A673 (cell line): ENCODE data around the gene NDUFV2. TPM values are rescaled to one million over a fixed set of nuclear protein-coding genes. Genes with fewer than 3 reads are reported as not detected.

Experiments
- BruUV-seq: library from RNA; stranded (reverse); fragments of 400-500 nt; replicated peaks from 2 replicates; lab custom pipeline; 2021; lab: Mats Ljungman, UMichigan
- CTCF ChIA-PET: fragments of 300-600 bp; sonication (Branson Sonifier 250); formaldehyde crosslinking; loops from one replicate; lab custom pipeline; 2022; ENCODE audit warnings: antibody characterized with exemption; lab: Charles Lee
- POLR2A ChIA-PET: fragments of 300-600 bp; sonication (Branson Sonifier 250); formaldehyde crosslinking; loops from one replicate; lab custom pipeline; 2022; ENCODE audit warnings: antibody characterized with exemption; ENCODE audit not compliant: low non-redundant PET; lab: Charles Lee
- DNase-seq: peaks from one replicate; pipeline ENCODE4 v3.0.0-alpha.2; 2015; ENCODE audit warnings: low spot score
- H3K27ac ChIP-seq: fragments of 200-600 bp; sonication (generic); 2 replicates; pipeline ENCODE4 v1.5.1; 2016; ENCODE audit warnings: mixed run types, low read depth, mild to moderate bottlenecking, mixed read lengths, antibody characterized with exemption, low read length; ENCODE audit not compliant: poor library complexity, severe bottlenecking
- H3K27me3 ChIP-seq: fragments of 200-600 bp; sonication (generic); replicated peaks from 2 replicates; pipeline ENCODE4 v1.6.1; 2017; ENCODE audit warnings: mixed run types, low read depth, mild to moderate bottlenecking, mixed read lengths, antibody characterized with exemption, low read length; ENCODE audit not compliant: insufficient read depth, poor library complexity
- H3K36me3 ChIP-seq: fragments of 200-600 bp; sonication (generic); 2 replicates; pipeline ENCODE4 v1.6.1; 2016; ENCODE audit warnings: mixed run types, mild to moderate bottlenecking, mixed read lengths, antibody characterized with exemption, low read length; ENCODE audit not compliant: insufficient read depth, poor library complexity, severe bottlenecking
- H3K4me1 ChIP-seq: fragments of 200-600 bp; sonication (generic); 2 replicates; pipeline ENCODE4 v1.6.1; 2017; ENCODE audit warnings: mixed run types, mild to moderate bottlenecking, mixed read lengths, antibody characterized with exemption, low read length; ENCODE audit not compliant: insufficient read depth, poor library complexity, severe bottlenecking
- H3K4me3 ChIP-seq: fragments of 200-600 bp; sonication (generic); 2 replicates; pipeline ENCODE4 v1.5.1; 2016; ENCODE audit warnings: low read depth, mixed run types, mild to moderate bottlenecking, mixed read lengths, low read length; ENCODE audit not compliant: poor library complexity, severe bottlenecking
- H3K9me3 ChIP-seq: fragments of 200-600 bp; sonication (generic); 2 replicates; pipeline ENCODE4 v1.6.1; 2016; ENCODE audit warnings: mixed run types, low read depth, mild to moderate bottlenecking, mixed read lengths, antibody characterized with exemption, low read length; ENCODE audit not compliant: poor library complexity, severe bottlenecking
- EZH2 ChIP-seq: fragments of 200-600 bp; sonication (generic); IDR thresholded peaks from 2 replicates; pipeline ENCODE4 v1.6.1; 2017; ENCODE audit warnings: borderline replicate concordance, low read depth, mild to moderate bottlenecking, mixed read lengths, antibody characterized with exemption, low read length; ENCODE audit not compliant: poor library complexity, severe bottlenecking
- intact Hi-C: fragments of 100-400 bp; cut with micrococcal nuclease; formaldehyde crosslinking; loops from one replicate; pipeline ENCODE4 v1.10.0; 2022; ENCODE audit not compliant: unreplicated experiment
- total RNA-seq: library from RNA; stranded (reverse); gene quantifications from 2 replicates; pipeline ENCODE4 v1.2.3, GENCODE V29; 2021
- TF ChIP-seq, protein P1 (sequence below): fragments of 300-800, 200-600 bp; sonication (generic); conservative IDR thresholded peaks from 2 replicates; pipeline ENCODE4 v1.5.1; 2017; ENCODE audit warnings: low read depth, mild to moderate bottlenecking, antibody characterized with exemption, low read length, moderate library complexity, mixed read lengths

Gene NDUFV2
- total RNA-seq, 1 experiment from 2014 or later, result 161 TPM

GRCh38 chr18:9115984-9116383 is 13.5 kb downstream of the NDUFV2 start:
- ChIA-PET CTCF (no interaction called here), POLR2A (no interaction called here)
- H3K9me3 ChIP-seq, result no peaks in the 10 kb centered on the region
- BruUV-seq, result no TSS peak
- H3K27ac ChIP-seq, result no peak overlapping the region
- no peaks in the 10 kb centered on the region for H3K27me3 ChIP-seq
- H3K4me3 ChIP-seq, result no peak overlapping the region
- TF ChIP-seq, protein P1, sequence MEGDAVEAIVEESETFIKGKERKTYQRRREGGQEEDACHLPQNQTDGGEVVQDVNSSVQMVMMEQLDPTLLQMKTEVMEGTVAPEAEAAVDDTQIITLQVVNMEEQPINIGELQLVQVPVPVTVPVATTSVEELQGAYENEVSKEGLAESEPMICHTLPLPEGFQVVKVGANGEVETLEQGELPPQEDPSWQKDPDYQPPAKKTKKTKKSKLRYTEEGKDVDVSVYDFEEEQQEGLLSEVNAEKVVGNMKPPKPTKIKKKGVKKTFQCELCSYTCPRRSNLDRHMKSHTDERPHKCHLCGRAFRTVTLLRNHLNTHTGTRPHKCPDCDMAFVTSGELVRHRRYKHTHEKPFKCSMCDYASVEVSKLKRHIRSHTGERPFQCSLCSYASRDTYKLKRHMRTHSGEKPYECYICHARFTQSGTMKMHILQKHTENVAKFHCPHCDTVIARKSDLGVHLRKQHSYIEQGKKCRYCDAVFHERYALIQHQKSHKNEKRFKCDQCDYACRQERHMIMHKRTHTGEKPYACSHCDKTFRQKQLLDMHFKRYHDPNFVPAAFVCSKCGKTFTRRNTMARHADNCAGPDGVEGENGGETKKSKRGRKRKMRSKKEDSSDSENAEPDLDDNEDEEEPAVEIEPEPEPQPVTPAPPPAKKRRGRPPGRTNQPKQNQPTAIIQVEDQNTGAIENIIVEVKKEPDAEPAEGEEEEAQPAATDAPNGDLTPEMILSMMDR, result no peak
- no peak for TF ChIP-seq EZH2
- H3K4me1 ChIP-seq, result peaks cover 42% of the 10 kb centered on the region
- intact Hi-C loops, result no loop called here
- no peak for DNase-seq
- H3K36me3 ChIP-seq, result peaks cover 16% of the 10 kb centered on the region

- intact Hi-C loops, result no loop called here
- DNase-seq, result peak; percentile 94
- Histone ChIP-seq H3K27ac (peak overlapping the region; percentile 40), H3K9me3 (no peaks in the 10 kb centered on the region), H3K27me3 (no peaks in the 10 kb centered on the region), H3K4me1 (peaks cover 43% of the 10 kb centered on the region), H3K36me3 (peaks cover 33% of the 10 kb centered on the region), H3K4me3 (peak overlapping the region; percentile 1)
- BruUV-seq, result no TSS peak
- CTCF ChIA-PET, result interaction anchor here (0.6 kb wide), 1 partner anchor 44 kb away, joined by 8 read pairs; no protein-coding TSS in a partner anchor
- no peak for TF ChIP-seq EZH2
- TF ChIP-seq, protein P1, result no peak
- POLR2A ChIA-PET, result interaction anchor here (0.6 kb wide), 1 partner anchor 216 kb away, joined by 4 read pairs; no protein-coding TSS in a partner anchor
These were observed 15.7 kb downstream of the NDUFV2 start for GRCh38 chr18:9117980-9118841.

DNA sequence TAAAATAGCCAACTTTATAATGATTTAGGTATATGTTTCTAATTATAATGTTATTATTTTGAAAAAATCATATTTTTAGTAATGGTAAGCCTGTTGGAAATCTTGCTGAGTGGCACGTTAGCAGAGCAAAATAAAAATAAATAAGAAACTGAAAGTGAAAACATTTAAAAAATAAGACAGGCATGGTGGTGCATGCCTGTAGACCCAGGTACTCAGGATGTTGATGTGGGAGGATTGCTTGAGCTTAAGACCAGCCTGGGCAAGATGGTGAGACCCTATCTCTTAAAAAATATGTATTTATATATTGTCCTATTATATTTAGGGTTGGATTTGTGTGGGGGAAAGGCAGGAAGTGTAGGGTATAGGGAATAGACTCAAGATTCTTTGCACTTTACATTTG is 18.3 kb downstream of the NDUFV2 start:
- DNase-seq, result no peak
- no peak overlapping the region for H3K27ac ChIP-seq
- TF ChIP-seq, protein P1, result no peak
- no peak for TF ChIP-seq EZH2
- ChIA-PET CTCF (no interaction called here), POLR2A (no interaction called here)
- H3K9me3 ChIP-seq, result no peaks in the 10 kb centered on the region
- peaks cover 51% of the 10 kb centered on the region for H3K36me3 ChIP-seq
- BruUV-seq, result no TSS peak
- H3K27me3 ChIP-seq, result no peaks in the 10 kb centered on the region
- intact Hi-C loops, result no loop called here
- peaks cover 42% of the 10 kb centered on the region for H3K4me1 ChIP-seq
- H3K4me3 ChIP-seq, result no peak overlapping the region
